NCI-H2196 treated with DMSO at 0.1 percent for 48 hours (cell line): ENCODE results near the gene NR1H3.

Experiments
- DNase-seq: peaks from one replicate; lab custom pipeline; 2025; ENCODE audit not compliant: unreplicated experiment; lab: John Stamatoyannopoulos, UW

NR1H3 gene

GRCh38 chr11:47244448-47245350 is 13.1 kb upstream of the NR1H3 start:
- DNase-seq, result no peak

DNA sequence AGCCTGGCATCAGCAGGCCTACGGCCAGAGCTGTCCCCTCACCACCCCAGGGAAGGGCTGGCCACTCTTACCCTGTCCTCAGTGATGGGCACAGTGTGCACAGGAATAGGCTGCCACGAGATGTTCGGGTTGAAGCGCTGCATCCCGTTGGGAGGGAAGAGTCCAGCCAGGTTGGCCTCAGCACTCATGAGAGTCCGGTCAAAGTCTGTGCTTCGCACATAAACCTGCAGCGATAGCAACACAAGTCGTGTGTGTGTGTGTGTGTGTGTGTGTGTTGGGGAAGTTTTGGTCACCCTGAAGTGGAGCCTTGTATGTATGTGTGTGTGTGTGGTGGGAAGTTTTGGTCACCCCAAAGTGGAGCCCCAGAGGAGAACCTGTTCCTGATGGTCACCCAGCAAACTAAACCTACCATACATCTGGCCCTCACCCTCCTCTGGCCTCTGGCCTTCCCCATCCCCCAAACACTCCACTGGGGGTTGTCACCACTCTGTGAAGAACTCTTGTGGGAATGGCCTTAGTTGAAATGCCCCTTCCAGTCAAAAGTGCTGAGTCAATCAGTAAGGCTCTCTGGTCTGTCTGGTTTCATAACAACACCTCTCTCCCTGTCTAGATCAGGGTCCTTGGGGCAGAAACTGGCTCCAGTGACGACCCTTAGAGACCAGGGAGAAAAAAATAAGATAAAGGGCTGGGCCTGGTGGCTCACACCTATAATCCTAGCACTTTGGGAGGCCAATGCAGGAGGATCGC is 12.0 kb upstream of the NR1H3 start:
- no peak for DNase-seq

DNA sequence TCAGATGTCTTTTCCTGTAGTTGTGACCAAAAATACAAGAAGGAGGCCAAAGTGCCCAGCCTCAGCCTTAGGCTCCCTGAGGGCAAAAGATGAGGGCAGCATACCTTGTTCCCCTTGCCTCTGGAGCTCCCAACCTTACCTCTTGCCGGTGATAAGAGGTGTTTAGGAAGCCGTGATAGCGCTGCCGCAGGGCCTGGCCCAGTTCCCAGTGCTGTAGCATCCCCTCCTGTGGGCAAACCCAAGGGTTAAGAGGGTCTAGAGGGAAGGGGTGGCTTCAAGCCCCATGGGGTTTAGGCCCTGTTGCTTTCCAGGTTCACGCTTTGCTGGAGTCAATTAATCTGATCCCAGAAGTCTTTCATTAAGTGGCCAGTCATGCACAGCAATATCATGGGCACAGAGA is 10.3 kb upstream of the NR1H3 start:
- DNase-seq, result no peak

GRCh38 chr11:47248304-47248663 is 9.5 kb upstream of the NR1H3 start:
- DNase-seq, result no peak

DNA sequence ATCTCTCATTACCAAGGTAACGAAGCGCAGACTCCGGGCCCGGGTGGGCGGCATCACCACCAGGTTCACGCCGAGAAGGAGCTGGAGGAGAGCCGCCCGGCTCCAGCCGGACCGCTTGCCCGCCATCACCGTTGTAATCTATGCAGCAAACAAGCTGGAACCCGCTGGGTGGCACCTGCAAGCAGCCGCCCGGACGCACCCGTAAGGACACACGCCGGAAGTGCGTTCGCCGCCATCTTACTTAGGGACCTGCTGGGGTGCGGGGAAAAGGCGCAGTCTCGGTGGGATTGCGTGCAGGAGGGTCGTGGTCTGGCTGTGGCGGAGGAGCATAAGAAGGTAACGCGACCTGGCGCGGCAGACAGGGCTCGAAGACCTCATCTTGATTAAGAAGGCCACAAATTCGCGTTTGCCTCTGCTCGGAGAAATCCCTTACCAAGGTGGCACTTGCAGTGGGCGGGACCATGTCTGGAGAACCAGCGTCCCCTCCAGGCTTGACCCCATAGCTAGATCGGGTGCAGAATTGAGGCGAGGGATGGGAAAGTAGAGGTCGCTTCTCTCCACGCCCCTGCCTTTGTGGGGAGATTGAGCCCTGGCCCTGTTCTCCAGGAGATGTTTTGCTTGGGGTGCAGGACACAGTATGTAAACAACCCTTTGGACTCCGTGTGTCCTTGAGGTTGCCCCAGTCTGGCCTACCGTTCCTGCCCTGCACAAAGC is 9.0 kb upstream of the NR1H3 start, which contains the start of gene ACP2:
ACP2 (minus strand) TSS at position 151 of the 714 bp plus-strand sequence; CDS start at position 126, 25 bp downstream.
- DNase-seq, result peak; percentile 79

- DNase-seq, result no peak
Observed at GRCh38 chr11:47249378-47249715, 8.4 kb upstream of the NR1H3 start.

GRCh38 chr11:47251751-47252150 is 6.0 kb upstream of the NR1H3 start:
- no peak for DNase-seq

GRCh38 chr11:47253660-47254059 is 4.1 kb upstream of the NR1H3 start:
- DNase-seq, result no peak

GRCh38 chr11:47254386-47254785 is 3.4 kb upstream of the NR1H3 start:
- DNase-seq, result no peak

GRCh38 chr11:47256374-47256773 is 1.4 kb upstream of the NR1H3 start:
- no peak for DNase-seq

GRCh38 chr11:47257177-47257516 is 649 bp upstream of the NR1H3 start:
- DNase-seq, result no peak

DNA sequence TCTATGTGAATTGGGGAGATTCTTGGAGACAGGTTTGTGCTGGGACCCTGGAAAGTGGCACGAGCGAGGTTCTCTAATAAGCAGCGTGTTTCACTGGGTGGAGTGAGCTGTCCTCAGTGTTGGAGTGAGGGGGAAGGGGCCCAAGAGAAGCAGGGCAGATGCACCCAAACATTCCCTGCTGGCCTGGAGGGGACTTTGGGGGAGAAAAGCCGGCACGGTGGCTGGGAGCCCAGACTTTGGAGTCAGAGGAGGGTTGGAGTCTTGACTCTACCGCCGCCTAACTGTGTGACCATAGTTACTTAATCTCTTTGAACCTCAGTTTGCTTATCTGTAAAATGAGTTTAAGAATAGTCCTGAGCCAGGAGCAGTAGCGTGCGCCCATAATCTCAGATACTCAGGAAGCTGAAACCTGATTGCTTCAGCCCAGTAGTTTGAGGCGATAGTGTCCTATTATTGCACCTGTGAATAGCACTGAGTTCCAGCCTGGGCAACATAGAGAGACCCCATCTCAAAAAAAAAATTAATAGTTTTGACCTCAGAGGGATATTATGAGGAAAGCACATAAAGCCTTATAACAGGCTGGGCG is 614 bp downstream of the NR1H3 start:
- no peak for DNase-seq

DNA sequence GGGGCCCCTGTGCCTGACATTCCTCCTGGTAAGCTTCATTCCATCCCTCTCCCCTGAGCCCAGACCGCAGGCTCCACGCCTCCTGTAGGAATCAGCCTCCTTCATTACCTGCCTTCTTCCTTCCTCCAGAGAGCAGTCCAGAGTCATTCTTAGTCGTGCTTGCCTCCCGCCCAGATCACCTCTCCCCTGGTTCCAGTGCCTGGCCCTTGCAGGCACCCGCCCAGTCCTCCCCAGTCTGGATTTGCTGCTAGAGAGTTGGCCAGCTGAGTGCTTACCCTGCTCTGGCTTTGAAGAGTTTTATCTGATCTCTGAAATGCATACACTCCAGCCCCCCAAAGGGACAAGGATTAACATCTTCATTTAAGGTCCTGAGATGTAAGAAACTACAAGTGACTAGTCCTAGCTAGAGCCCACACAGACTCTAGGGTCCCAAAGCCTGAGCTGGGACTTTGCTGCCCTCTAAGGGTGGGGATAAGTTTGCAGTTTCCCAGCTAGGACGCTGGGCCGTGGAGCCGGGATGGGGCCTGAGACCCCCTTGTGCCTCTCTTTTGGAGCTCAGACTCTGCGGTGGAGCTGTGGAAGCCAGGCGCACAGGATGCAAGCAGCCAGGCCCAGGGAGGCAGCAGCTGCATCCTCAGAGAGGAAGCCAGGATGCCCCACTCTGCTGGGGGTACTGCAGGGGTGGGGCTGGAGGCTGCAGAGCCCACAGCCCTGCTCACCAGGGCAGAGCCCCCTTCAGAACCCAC is 1.6 kb downstream of the NR1H3 start:
- no peak for DNase-seq

DNA sequence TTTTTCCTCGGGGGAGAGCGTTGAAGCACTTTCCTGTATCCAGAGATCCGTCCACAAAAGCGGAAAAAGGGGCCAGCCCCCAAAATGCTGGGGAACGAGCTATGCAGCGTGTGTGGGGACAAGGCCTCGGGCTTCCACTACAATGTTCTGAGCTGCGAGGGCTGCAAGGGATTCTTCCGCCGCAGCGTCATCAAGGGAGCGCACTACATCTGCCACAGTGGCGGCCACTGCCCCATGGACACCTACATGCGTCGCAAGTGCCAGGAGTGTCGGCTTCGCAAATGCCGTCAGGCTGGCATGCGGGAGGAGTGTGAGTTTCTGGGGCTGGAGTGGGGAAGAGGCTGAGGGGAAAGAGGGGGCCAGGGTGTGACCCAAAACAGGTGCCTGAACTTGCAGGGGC is 2.6 kb downstream of the NR1H3 start:
- no peak for DNase-seq

DNA sequence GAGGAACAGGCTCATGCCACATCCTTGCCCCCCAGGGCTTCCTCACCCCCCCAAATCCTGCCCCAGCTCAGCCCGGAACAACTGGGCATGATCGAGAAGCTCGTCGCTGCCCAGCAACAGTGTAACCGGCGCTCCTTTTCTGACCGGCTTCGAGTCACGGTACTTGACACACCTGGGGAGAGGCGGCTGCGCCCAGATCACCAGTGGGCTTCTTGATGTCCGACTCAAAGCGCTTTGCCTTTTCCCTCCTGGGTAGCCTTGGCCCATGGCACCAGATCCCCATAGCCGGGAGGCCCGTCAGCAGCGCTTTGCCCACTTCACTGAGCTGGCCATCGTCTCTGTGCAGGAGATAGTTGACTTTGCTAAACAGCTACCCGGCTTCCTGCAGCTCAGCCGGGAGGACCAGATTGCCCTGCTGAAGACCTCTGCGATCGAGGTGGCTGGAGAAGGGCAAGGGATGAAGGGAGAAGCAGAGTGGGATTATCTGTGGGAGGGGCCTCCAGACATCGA is 3.5 kb downstream of the NR1H3 start:
- DNase-seq, result no peak

DNA sequence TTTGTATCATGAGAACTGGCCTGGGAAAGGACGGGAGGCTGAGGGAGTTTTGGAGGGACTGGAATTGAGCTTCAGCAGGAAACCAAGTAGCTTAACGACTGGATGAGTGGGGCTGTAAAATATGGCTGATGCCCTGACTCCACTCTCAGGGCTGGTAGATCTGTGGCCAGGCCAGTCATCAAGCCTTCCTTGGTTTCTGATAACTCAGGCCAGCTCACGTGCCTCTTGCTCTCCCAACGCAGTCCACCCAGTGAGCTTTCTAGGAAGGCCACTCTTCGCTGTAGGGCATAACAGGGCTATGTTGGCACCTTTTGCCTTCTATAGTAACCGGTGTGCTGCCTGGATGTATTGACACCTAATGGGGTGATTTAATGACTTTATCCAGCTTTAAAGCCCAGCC is 6.3 kb downstream of the NR1H3 start:
- no peak for DNase-seq

DNA sequence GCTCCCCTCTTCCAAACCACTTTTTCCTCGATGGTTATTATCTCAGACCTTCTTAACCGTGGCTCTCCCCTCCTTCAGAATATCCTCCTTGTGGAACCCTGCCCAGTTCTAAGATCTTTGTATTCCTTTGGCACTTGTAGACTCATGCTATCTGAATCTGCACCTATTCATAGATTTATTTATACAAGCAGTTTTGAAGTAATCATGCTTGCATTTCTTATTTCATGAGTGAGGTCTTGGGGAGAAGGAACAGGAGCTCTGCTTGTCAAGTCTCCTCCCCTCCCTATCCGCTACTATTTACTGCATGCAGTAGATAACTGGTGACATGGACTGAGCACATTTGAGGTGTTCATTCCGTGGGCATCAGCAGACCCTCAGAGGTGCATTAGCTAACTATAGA is 6.7 kb downstream of the NR1H3 start:
- DNase-seq, result no peak

DNA sequence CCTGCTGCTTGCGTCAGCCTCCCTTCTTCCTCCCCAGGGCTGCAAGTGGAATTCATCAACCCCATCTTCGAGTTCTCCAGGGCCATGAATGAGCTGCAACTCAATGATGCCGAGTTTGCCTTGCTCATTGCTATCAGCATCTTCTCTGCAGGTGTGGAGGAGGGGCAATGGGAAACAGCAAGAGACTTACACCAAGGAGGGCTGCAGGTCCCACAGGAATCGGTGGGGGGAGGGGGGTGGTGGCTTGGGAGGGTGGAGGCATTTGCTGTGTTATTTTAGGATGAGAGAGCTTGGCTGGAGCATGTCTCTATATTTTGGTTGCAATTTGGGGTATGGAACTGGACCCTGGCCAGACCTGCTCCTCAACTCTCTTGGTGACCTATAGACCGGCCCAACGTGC is 10.1 kb downstream of the NR1H3 start:
- DNase-seq, result no peak

DNA sequence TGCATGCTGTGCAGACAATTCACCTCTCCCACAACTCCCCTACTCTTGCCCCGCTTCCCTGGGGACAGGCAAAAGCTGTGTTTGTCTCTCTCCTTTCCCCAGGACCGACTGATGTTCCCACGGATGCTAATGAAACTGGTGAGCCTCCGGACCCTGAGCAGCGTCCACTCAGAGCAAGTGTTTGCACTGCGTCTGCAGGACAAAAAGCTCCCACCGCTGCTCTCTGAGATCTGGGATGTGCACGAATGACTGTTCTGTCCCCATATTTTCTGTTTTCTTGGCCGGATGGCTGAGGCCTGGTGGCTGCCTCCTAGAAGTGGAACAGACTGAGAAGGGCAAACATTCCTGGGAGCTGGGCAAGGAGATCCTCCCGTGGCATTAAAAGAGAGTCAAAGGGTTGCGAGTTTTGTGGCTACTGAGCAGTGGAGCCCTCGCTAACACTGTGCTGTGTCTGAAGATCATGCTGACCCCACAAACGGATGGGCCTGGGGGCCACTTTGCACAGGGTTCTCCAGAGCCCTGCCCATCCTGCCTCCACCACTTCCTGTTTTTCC is 10.7 kb downstream of the NR1H3 start:
- no peak for DNase-seq
